ENCODE measurements around the gene CXADR. TPM values are rescaled to one million over a fixed set of nuclear protein-coding genes. Genes with fewer than 3 reads are reported as not detected.

The CXADR gene
- total RNA-seq, 2 experiments from 2014 or later: 0.29 to 0.75 TPM

GRCh38 chr21:17532292-17532691 lies 19.4 kb downstream of the CXADR start:
- no peak overlapping the region for H3K27ac Mint-ChIP-seq
- peaks cover 3% of the 10 kb centered on the region for H3K27me3 Mint-ChIP-seq
- DNase-seq: no peak
- no peaks in the 10 kb centered on the region for H3K36me3 Mint-ChIP-seq
- intact Hi-C loops (cut with micrococcal nuclease): no loop called here
- ChIA-PET POLR2A (no interaction called here), CTCF (no interaction called here)
- no peak overlapping the region for H3K4me3 Mint-ChIP-seq
- H3K9me3 Mint-ChIP-seq: no peaks in the 10 kb centered on the region
- H3K4me1 Mint-ChIP-seq (ENCODE audit: low read depth): no peaks in the 10 kb centered on the region

GRCh38 chr21:17536381-17536780 lies 23.5 kb downstream of the CXADR start:
- H3K9me3 Mint-ChIP-seq: no peaks in the 10 kb centered on the region
- intact Hi-C loops (cut with micrococcal nuclease): no loop called here
- no peak overlapping the region for H3K27ac Mint-ChIP-seq
- H3K36me3 Mint-ChIP-seq: no peaks in the 10 kb centered on the region
- no peak overlapping the region for H3K4me3 Mint-ChIP-seq
- no peak for DNase-seq
- POLR2A ChIA-PET: no interaction called here
- CTCF ChIA-PET: interaction anchor here (1.4 kb wide), 1 partner anchor 151 kb away, joined by 3 read pairs; no protein-coding TSS in a partner anchor
- H3K27me3 Mint-ChIP-seq: peaks cover 5% of the 10 kb centered on the region
- H3K4me1 Mint-ChIP-seq (ENCODE audit: low read depth): no peaks in the 10 kb centered on the region

- Mint-ChIP-seq H3K27me3 (peaks cover 5% of the 10 kb centered on the region), H3K9me3 (no peaks in the 10 kb centered on the region), H3K4me3 (no peak overlapping the region), H3K27ac (no peak overlapping the region), H3K36me3 (no peaks in the 10 kb centered on the region), H3K4me1 (ENCODE audit: low read depth) (no peaks in the 10 kb centered on the region)
- DNase-seq: no peak
- intact Hi-C loops (cut with micrococcal nuclease): no loop called here
- ChIA-PET CTCF (no interaction called here), POLR2A (no interaction called here)
Measured at GRCh38 chr21:17537299-17537698, 24.5 kb downstream of the CXADR start.

GRCh38 chr21:17538576-17538975 lies 25.7 kb downstream of the CXADR start:
- Mint-ChIP-seq H3K4me1 (ENCODE audit: low read depth) (no peaks in the 10 kb centered on the region), H3K4me3 (no peak overlapping the region), H3K27me3 (peaks cover 5% of the 10 kb centered on the region), H3K36me3 (no peaks in the 10 kb centered on the region), H3K27ac (no peak overlapping the region), H3K9me3 (no peaks in the 10 kb centered on the region)
- DNase-seq: no peak
- POLR2A ChIA-PET: no interaction called here
- CTCF ChIA-PET: no interaction called here
- intact Hi-C loops (cut with micrococcal nuclease): no loop called here

- no peak for DNase-seq
- no peak overlapping the region for H3K27ac Mint-ChIP-seq
- H3K36me3 Mint-ChIP-seq: no peaks in the 10 kb centered on the region
- H3K9me3 Mint-ChIP-seq: no peaks in the 10 kb centered on the region
- intact Hi-C loops (cut with micrococcal nuclease): no loop called here
- H3K4me3 Mint-ChIP-seq: no peak overlapping the region
- CTCF ChIA-PET: no interaction called here
- H3K4me1 Mint-ChIP-seq (ENCODE audit: low read depth): no peaks in the 10 kb centered on the region
- POLR2A ChIA-PET: no interaction called here
- H3K27me3 Mint-ChIP-seq: peaks cover 5% of the 10 kb centered on the region
Measured at GRCh38 chr21:17539323-17539722, 26.5 kb downstream of the CXADR start.

GRCh38 chr21:17539743-17540341 lies 27.0 kb downstream of the CXADR start:
- H3K4me1 Mint-ChIP-seq (ENCODE audit: low read depth): no peaks in the 10 kb centered on the region
- intact Hi-C loops (cut with micrococcal nuclease): no loop called here
- CTCF ChIA-PET: no interaction called here
- no peak overlapping the region for H3K27ac Mint-ChIP-seq
- H3K9me3 Mint-ChIP-seq: no peaks in the 10 kb centered on the region
- DNase-seq: no peak
- no peak overlapping the region for H3K4me3 Mint-ChIP-seq
- H3K27me3 Mint-ChIP-seq: peaks cover 5% of the 10 kb centered on the region
- no peaks in the 10 kb centered on the region for H3K36me3 Mint-ChIP-seq
- POLR2A ChIA-PET: no interaction called here

- no peak overlapping the region for H3K4me3 Mint-ChIP-seq
Measured at GRCh38 chr21:17540530-17540929, 27.7 kb downstream of the CXADR start.

GRCh38 chr21:17542371-17543011 lies 29.6 kb downstream of the CXADR start:
- no peak for DNase-seq
- no peaks in the 10 kb centered on the region for H3K36me3 Mint-ChIP-seq
- H3K27ac Mint-ChIP-seq: no peak overlapping the region
- ChIA-PET POLR2A (no interaction called here), CTCF (no interaction called here)
- no peaks in the 10 kb centered on the region for H3K4me1 Mint-ChIP-seq (ENCODE audit: low read depth)
- intact Hi-C loops (cut with micrococcal nuclease): no loop called here
- H3K27me3 Mint-ChIP-seq: peaks cover 2% of the 10 kb centered on the region
- no peaks in the 10 kb centered on the region for H3K9me3 Mint-ChIP-seq
- H3K4me3 Mint-ChIP-seq: no peak overlapping the region

More at GRCh38 chr21:17540530-17540929, 27.7 kb downstream of the CXADR start:
- intact Hi-C loops (cut with micrococcal nuclease): no loop called here
- H3K9me3 Mint-ChIP-seq: no peaks in the 10 kb centered on the region
- H3K27me3 Mint-ChIP-seq: peaks cover 5% of the 10 kb centered on the region
- POLR2A ChIA-PET: no interaction called here
- no peak overlapping the region for H3K27ac Mint-ChIP-seq
- no peaks in the 10 kb centered on the region for H3K36me3 Mint-ChIP-seq
- no peak for DNase-seq
- no peaks in the 10 kb centered on the region for H3K4me1 Mint-ChIP-seq (ENCODE audit: low read depth)
- CTCF ChIA-PET: interaction anchor here (0.6 kb wide), 1 partner anchor 138 kb away, joined by 4 read pairs; no protein-coding TSS in a partner anchor

DNA sequence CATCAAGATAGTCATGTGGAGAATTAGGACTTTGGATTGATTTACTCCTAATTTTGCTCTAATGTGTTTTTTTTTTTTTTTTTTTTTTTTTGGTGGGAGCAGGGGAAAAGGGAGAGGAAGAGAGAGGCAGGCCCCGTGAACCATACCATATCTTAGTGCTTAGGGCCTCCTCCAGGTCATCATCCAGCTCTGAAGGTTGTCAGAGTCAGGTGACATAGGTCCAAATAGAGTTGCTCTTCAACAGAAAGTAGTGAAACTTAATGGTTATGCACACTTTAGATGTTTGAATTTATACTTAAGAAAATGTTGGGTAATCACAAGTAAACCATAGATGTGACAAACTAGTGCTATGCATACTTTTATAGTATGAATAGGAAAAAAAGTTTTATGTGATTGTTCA lies 32.2 kb downstream of the CXADR start:
- no peak overlapping the region for H3K4me3 Mint-ChIP-seq
- CTCF ChIA-PET: no interaction called here
- no peaks in the 10 kb centered on the region for H3K9me3 Mint-ChIP-seq
- no peaks in the 10 kb centered on the region for H3K4me1 Mint-ChIP-seq (ENCODE audit: low read depth)
- POLR2A ChIA-PET: no interaction called here
- no peaks in the 10 kb centered on the region for H3K27me3 Mint-ChIP-seq
- no peaks in the 10 kb centered on the region for H3K36me3 Mint-ChIP-seq
- DNase-seq: no peak
- intact Hi-C loops (cut with micrococcal nuclease): no loop called here
- H3K27ac Mint-ChIP-seq: no peak overlapping the region

DNA sequence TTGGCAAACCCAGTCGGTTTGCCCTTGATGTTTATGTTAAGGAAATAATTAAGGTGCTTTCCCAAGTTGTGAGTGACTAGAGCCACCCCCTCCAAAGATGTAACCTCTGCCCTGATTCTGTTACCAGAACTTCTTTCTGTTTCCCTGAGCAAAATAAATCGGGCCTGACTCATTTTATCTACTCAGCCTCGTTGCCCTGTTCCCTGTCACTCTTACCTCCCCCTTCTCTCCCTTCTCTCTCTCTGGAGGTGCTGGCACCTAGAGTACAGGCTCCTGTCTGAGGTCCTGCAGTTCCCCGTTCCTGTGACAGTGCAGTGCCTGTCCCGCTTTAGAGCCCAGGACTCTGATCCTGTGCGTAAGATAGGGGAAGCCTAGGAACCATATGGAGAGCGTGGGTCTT lies 35.4 kb downstream of the CXADR start:
- H3K4me3 Mint-ChIP-seq: no peak overlapping the region
- no peaks in the 10 kb centered on the region for H3K9me3 Mint-ChIP-seq
- no peaks in the 10 kb centered on the region for H3K4me1 Mint-ChIP-seq (ENCODE audit: low read depth)
- no peaks in the 10 kb centered on the region for H3K27me3 Mint-ChIP-seq
- ChIA-PET CTCF (interaction anchor here (0.8 kb wide), 1 partner anchor 38 kb away, joined by 6 read pairs; no protein-coding TSS in a partner anchor), POLR2A (no interaction called here)
- no peaks in the 10 kb centered on the region for H3K36me3 Mint-ChIP-seq
- intact Hi-C loops (cut with micrococcal nuclease): no loop called here
- H3K27ac Mint-ChIP-seq: no peak overlapping the region
- no peak for DNase-seq

- Mint-ChIP-seq H3K36me3 (no peaks in the 10 kb centered on the region), H3K27me3 (no peaks in the 10 kb centered on the region), H3K4me3 (no peak overlapping the region), H3K4me1 (ENCODE audit: low read depth) (no peaks in the 10 kb centered on the region), H3K27ac (no peak overlapping the region), H3K9me3 (no peaks in the 10 kb centered on the region)
- intact Hi-C loops (cut with micrococcal nuclease): no loop called here
- POLR2A ChIA-PET: no interaction called here
- DNase-seq: peak; percentile 19
- CTCF ChIA-PET: interaction anchor here (1.1 to 1.9 kb wide), 2 partner anchors 163 to 165 kb away, joined by 3 to 7 read pairs; no protein-coding TSS in a partner anchor
Measured at GRCh38 chr21:17550671-17551308, 37.9 kb downstream of the CXADR start.

- CTCF ChIA-PET: interaction anchor here (1.9 kb wide), 1 partner anchor 165 kb away, joined by 7 read pairs; no protein-coding TSS in a partner anchor
Measured at GRCh38 chr21:17552410-17552809, 39.6 kb downstream of the CXADR start.

More at GRCh38 chr21:17552410-17552809, 39.6 kb downstream of the CXADR start:
- H3K4me3 Mint-ChIP-seq: no peak overlapping the region
- no peaks in the 10 kb centered on the region for H3K36me3 Mint-ChIP-seq
- intact Hi-C loops (cut with micrococcal nuclease): no loop called here
- DNase-seq: no peak
- H3K27me3 Mint-ChIP-seq: no peaks in the 10 kb centered on the region
- H3K9me3 Mint-ChIP-seq: no peaks in the 10 kb centered on the region
- H3K27ac Mint-ChIP-seq: no peak overlapping the region
- no peaks in the 10 kb centered on the region for H3K4me1 Mint-ChIP-seq (ENCODE audit: low read depth)
- POLR2A ChIA-PET: no interaction called here

Measured in activated CD4-positive, alpha-beta memory T cell treated with anti-CD3 and anti-CD28 coated beads for 36 hours (primary cell).